SH-SY5Y (cell line): ENCODE data around the gene FAM184B.

Experiments used
- GATA2 ChIP-seq: IDR thresholded peaks from 2 replicates; pipeline ENCODE4 v1.6.1; 2011; ENCODE audit warnings: mild to moderate bottlenecking, low read depth, low read length
- GATA3 ChIP-seq: IDR thresholded peaks from 2 replicates; pipeline ENCODE4 v1.6.1; 2011; ENCODE audit warnings: low read depth, mild to moderate bottlenecking, low read length, moderate library complexity

DNA sequence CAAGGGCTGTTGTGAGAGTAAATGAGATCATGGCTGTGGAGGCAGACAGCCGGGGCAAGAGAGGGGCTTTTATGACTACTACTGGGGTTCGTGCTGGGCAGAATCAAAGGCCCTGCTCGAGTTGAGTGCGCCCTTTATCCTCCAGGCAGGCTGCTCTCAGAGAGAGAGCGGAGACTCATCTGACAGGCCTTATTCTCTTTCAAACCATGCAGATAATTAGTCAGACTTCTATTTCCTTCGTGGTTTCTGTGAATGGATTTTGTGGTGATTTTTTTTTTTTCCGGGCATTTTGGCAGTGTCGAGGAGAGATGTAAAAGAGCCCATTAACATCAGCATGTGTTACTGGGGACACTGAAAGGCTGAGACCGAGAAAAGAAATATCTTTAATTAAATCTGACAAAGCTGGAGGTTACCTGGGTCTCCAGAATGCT, 93.4 kb downstream of the FAM184B start:
- TF ChIP-seq GATA3 (no peak), GATA2 (no peak)
